ENCODE data around the gene INVS.

GRCh38 chr9:100308965-100309564 lies 210.0 kb downstream of the INVS start:
- TF ChIP-seq POLR2A (IDR thresholded peaks at IDR 0.05) (no peak), EP300 (IDR thresholded peaks at IDR 0.05) (no peak), CTCF (IDR thresholded peaks at IDR 0.05) (no peak), POLR2AphosphoS5 (IDR thresholded peaks at IDR 0.05) (no peak)

Measured in suprapubic skin (tissue), 4 donors.